Adrenal gland (tissue), 12 donors: Measurements from ENCODE around the gene RCAN3. TPM values are rescaled to one million over a fixed set of nuclear protein-coding genes. Genes with fewer than 3 reads are reported as not detected.

Source experiments
- DNase-seq, 7 donors: peaks; one replicate each; pipeline ENCODE4 v3.0.0-alpha.2; 2019 to 2020
- H3K27ac ChIP-seq, 5 donors: fragments of 200-600 bp; sonication (generic) in 4 of 5; 1 replicate in 3 of 5; 2 replicates in 2 of 5; pipeline versions ENCODE4 v1.5.1 to v1.8.0; 2016 to 2020; ENCODE audit warnings: mild to moderate bottlenecking in 1 of 5
- H3K27me3 ChIP-seq: fragments of 200-600 bp; 2 replicates; pipeline ENCODE4 v1.8.0; 2021
- H3K36me3 ChIP-seq, 2 donors: fragments of 200-600 bp; replicated peaks in 1 of 2; 1 replicate in 1 of 2; 2 replicates in 1 of 2; pipeline versions ENCODE4 v1.5.1 to v1.8.0; 2018 to 2022
- H3K4me1 ChIP-seq, 2 donors: fragments of 200-600 bp; replicated peaks in 1 of 2; 1 replicate in 1 of 2; 2 replicates in 1 of 2; pipeline versions ENCODE4 v1.5.1 to v1.8.0; 2018 to 2021
- H3K4me3 ChIP-seq, 4 donors: fragments of 200-600 bp; sonication (generic) in 3 of 4; one replicate each; pipeline ENCODE4 v1.5.1; 2016 to 2018
- H3K9me3 ChIP-seq, 3 donors: fragments of 200-600 bp; sonication (generic) in 1 of 3; replicated peaks in 1 of 3; 1 replicate in 2 of 3; 2 replicates in 1 of 3; pipeline versions ENCODE4 v1.5.1 to v1.8.0; 2016 to 2021
- CTCF ChIP-seq, 6 experiments: fragments of 450-650 bp in 4 of 6; fragments of 200-600 bp in 2 of 6; sonication (generic) in 1 of 6; IDR thresholded peaks; 1 replicate in 5 of 6; 2 replicates in 1 of 6; pipeline versions ENCODE4 v1.5.1 to v1.8.0; 2016 to 2021; ENCODE audit warnings: antibody characterized with exemption in 6 of 6, mild to moderate bottlenecking in 2 of 6, moderate library complexity in 1 of 6
- POLR2A ChIP-seq, 2 donors: fragments of 450-650 bp; IDR thresholded peaks; one replicate each; pipeline ENCODE4 v1.6.1; 2017; ENCODE audit warnings: antibody characterized with exemption in 2 of 2, mild to moderate bottlenecking in 2 of 2, moderate library complexity in 1 of 2
- WGBS, 4 donors: extraction: QIAGEN DNeasy Blood & Tissue Kit in 2 of 4; methylation state at CpG; one replicate each; pipeline versions ENCODE4 v1.1.5 to v1.1.7; 2013 to 2017; 5-methylcytosine and 5-hydroxymethylcytosine counted together
- intact Hi-C, 2 donors: fragments of 100-400 bp; cut with DNase I; formaldehyde crosslinking; loops; one replicate each; pipeline versions ENCODE4 v1.14.1 to v1.15.0; 2022 to 2023
- polyA plus RNA-seq, 3 donors: library from polyadenylated mRNA; stranded (reverse); fragments of 200-250 nt in 2 of 3; fragments of 350-450 nt in 1 of 3; fragmentation: Illumina TruSeq in 1 of 3; extraction: RNeasy Lipid Tissue Mini Kit (QIAGEN cat#74804) in 1 of 3; gene quantifications; one replicate each; pipeline ENCODE4 v1.2.3, GENCODE V29; 2013 to 2014
- total RNA-seq, 9 donors: library from RNA; depleted of rRNA in 4 of 9; stranded (reverse); fragments of >200 nt in 4 of 9; fragments of 120-200 nt in 1 of 9; fragmentation: NEBNext Ultra II Directional in 1 of 9; extraction: Animal tissue kit (Norgen Biotek cat#: 25700) in 1 of 9; gene quantifications; one replicate each; pipeline versions ENCODE4 v1.1.0 to v1.2.4, GENCODE V29; 2013 to 2023
- donor health status: healthy with polysubstance abuse.
- donor health status: Bipolar disorder and iron deficiency.
- donor health status: DM: yes; HTN: yes; CAD: no.
- donor health status: DM: no; HTN: no; CAD: no.
- donor health status: DM: no; HTN: no; CAD: no.
- donor health status: DM: yes; HTN: yes; CAD: no.

Gene RCAN3
- total and polyA plus RNA-seq, 12 donors, result 0.48 to 5.6 (median 2.2) TPM

- Histone ChIP-seq H3K27ac (no peak overlapping the region), H3K4me3 (no peak overlapping the region), H3K27me3 (no peaks in the 10 kb centered on the region), H3K9me3 (no peaks in the 10 kb centered on the region), H3K4me1 (no peaks in the 10 kb centered on the region), H3K36me3 (no peaks in the 10 kb centered on the region)
- intact Hi-C loops, result no loop called here
- WGBS, 4 donors, result 54 to 64% (median 60%) methylated on average over 17 of the region's 17 CpGs
- no peak for TF ChIP-seq CTCF (IDR thresholded peaks at IDR 0.05)
- TF ChIP-seq POLR2A (IDR thresholded peaks at IDR 0.05), result no peak
- DNase-seq, result peak in 1 of 7 donors; percentile 52
These were observed 65.3 kb downstream of the RCAN3 start for GRCh38 chr1:24567792-24568388.

- H3K4me1 ChIP-seq, result no peaks in the 10 kb centered on the region
- no peak overlapping the region for H3K4me3 ChIP-seq
- no peaks in the 10 kb centered on the region for H3K9me3 ChIP-seq
- H3K27me3 ChIP-seq, result no peaks in the 10 kb centered on the region
- TF ChIP-seq POLR2A (IDR thresholded peaks at IDR 0.05) (no peak), CTCF (IDR thresholded peaks at IDR 0.05) (no peak)
- DNase-seq, result no peak
- H3K27ac ChIP-seq, result no peak overlapping the region
- 75 to 87% (median 76%) methylated on average over 2 of the region's 2 CpGs for WGBS, 4 donors
- intact Hi-C loops, result no loop called here
- no peaks in the 10 kb centered on the region for H3K36me3 ChIP-seq
These were observed 65.8 kb downstream of the RCAN3 start for GRCh38 chr1:24568475-24568874.

GRCh38 chr1:24570265-24571125 is 67.9 kb downstream of the RCAN3 start:
- 76 to 83% (median 78%) methylated on average over 9 to 10 of the region's 10 CpGs for WGBS, 4 donors
- H3K9me3 ChIP-seq, result no peaks in the 10 kb centered on the region

More at GRCh38 chr1:24570265-24571125, 67.9 kb downstream of the RCAN3 start:
- intact Hi-C loops, result no loop called here
- no peaks in the 10 kb centered on the region for H3K27me3 ChIP-seq
- no peaks in the 10 kb centered on the region for H3K4me1 ChIP-seq
- DNase-seq, result no peak
- no peak overlapping the region for H3K27ac ChIP-seq
- H3K4me3 ChIP-seq, result no peak overlapping the region
- no peaks in the 10 kb centered on the region for H3K36me3 ChIP-seq
- TF ChIP-seq CTCF (IDR thresholded peaks at IDR 0.05), result no peak
- no peak for TF ChIP-seq POLR2A (IDR thresholded peaks at IDR 0.05)
